K562 (cell line): ENCODE measurements around the gene LRMDA. TPM values are rescaled to one million over a fixed set of nuclear protein-coding genes. Genes with fewer than 3 reads are reported as not detected.

Experiments used
- ATAC-seq: fragments of 200-7000 bp; cut with Tn5 transposase; 3 replicates; pipeline ENCODE4 v1.9.1; 2020; ENCODE audit warnings: moderate library complexity
- BruUV-seq: library from RNA; stranded (reverse); fragments of 400-500 nt; replicated peaks from 2 replicates; lab custom pipeline; 2021; lab: Mats Ljungman, UMichigan
- CTCF ChIA-PET: fragments of 300-600 bp; formaldehyde crosslinking; extraction: SDS; loops from one replicate; lab custom pipeline; 2021; ENCODE audit warnings: low intra/inter-chr PET ratio; lab: Yijun Ruan, JAX
- POLR2A ChIA-PET: fragments of 300-600, 350-650 bp; sonication (Branson Sonifier 250); formaldehyde crosslinking; extraction: SDS; loops from one replicate; lab custom pipeline; 2021; ENCODE audit warnings: antibody characterized with exemption, inconsistent platforms; lab: Yijun Ruan, JAX
- DNase-seq, 4 experiments: peaks; one replicate each; pipeline versions ENCODE4 v3.0.0 to v3.0.0-alpha.2; 2011 to 2018; ENCODE audit warnings: low spot score in 3 of 4, mixed read lengths in 3 of 4; ENCODE audit errors: extremely low read depth in 1 of 4
- FAIRE-seq: peaks from 2 replicates; lab custom pipeline; 2011; peaks lifted over from hg19 to GRCh38; lab: Jason Lieb, UNC
- H2AFZ ChIP-seq: 2 replicates; pipeline ENCODE4 v1.6.0; 2011; ENCODE audit warnings: low read depth, low read length, control low read depth, inconsistent platforms
- H3K27ac ChIP-seq: fragments of 200-600 bp; 3 replicates; pipeline ENCODE4 v1.8.0; 2011; ENCODE audit warnings: low read depth, mild to moderate bottlenecking, control low read depth, inconsistent platforms, low read length, moderate library complexity, mixed read lengths; ENCODE audit errors: extremely low read depth
- H3K27me3 ChIP-seq, 2 experiments: fragments of 300-600 bp in 1 of 2; 2 replicates in 1 of 2; 3 replicates in 1 of 2; pipeline versions ENCODE4 v1.6.0 to v1.8.0; 2011; ENCODE audit warnings: inconsistent platforms in 2 of 2, low read length in 2 of 2, mild to moderate bottlenecking in 1 of 2, mixed read lengths in 1 of 2, moderate library complexity in 1 of 2; ENCODE audit not compliant: control insufficient read depth in 2 of 2, insufficient read depth in 2 of 2
- H3K36me3 ChIP-seq: fragments of 300-600 bp; 3 replicates; pipeline ENCODE4 v1.8.0; 2011; ENCODE audit warnings: mild to moderate bottlenecking, low read length, inconsistent platforms; ENCODE audit not compliant: control insufficient read depth, insufficient read depth
- H3K4me1 ChIP-seq, 2 experiments: fragments of 200-600 bp in 1 of 2; replicated peaks in 1 of 2; 2 replicates in 1 of 2; 3 replicates in 1 of 2; pipeline versions ENCODE4 v1.5.1 to v1.8.0; 2011; ENCODE audit warnings: inconsistent platforms in 2 of 2, low read length in 2 of 2, mild to moderate bottlenecking in 1 of 2, mixed read lengths in 1 of 2, moderate library complexity in 1 of 2; ENCODE audit not compliant: control insufficient read depth in 2 of 2, insufficient read depth in 2 of 2
- H3K4me2 ChIP-seq: 2 replicates; pipeline ENCODE4 v1.6.1; 2011; ENCODE audit warnings: low read length, control low read depth, inconsistent platforms, mixed read lengths; ENCODE audit not compliant: insufficient read depth
- H3K4me3 ChIP-seq: fragments of 200-600 bp; sonication (generic), shearing (Covaris generic); 2 replicates; pipeline ENCODE4 v1.5.1; 2016; ENCODE audit warnings: control low read depth, inconsistent platforms
- H3K79me2 ChIP-seq: fragments of 200-600 bp; 3 replicates; pipeline ENCODE4 v1.8.0; 2011; ENCODE audit warnings: low read length, inconsistent platforms; ENCODE audit not compliant: control insufficient read depth, insufficient read depth
- H3K9ac ChIP-seq, 2 experiments: 2 replicates each; pipeline versions ENCODE4 v1.6.0 to v1.6.1; 2011; ENCODE audit warnings: low read depth in 2 of 2, low read length in 2 of 2, control low read depth in 1 of 2, inconsistent platforms in 1 of 2, mild to moderate bottlenecking in 1 of 2, mixed read lengths in 1 of 2; ENCODE audit not compliant: insufficient read depth in 1 of 2
- H3K9me1 ChIP-seq: one replicate; pipeline ENCODE4 v1.6.0; 2011; ENCODE audit warnings: inconsistent platforms, mild to moderate bottlenecking, low read length, moderate library complexity; ENCODE audit not compliant: control insufficient read depth, insufficient read depth
- H3K9me3 ChIP-seq: replicated peaks from 2 replicates; pipeline ENCODE4 v1.5.1; 2011; ENCODE audit warnings: low read depth, low read length, inconsistent platforms; ENCODE audit not compliant: control insufficient read depth, insufficient read depth
- H4K20me1 ChIP-seq: replicated peaks from 2 replicates; pipeline ENCODE4 v1.6.1; 2011; ENCODE audit warnings: low read length, inconsistent platforms, mixed read lengths; ENCODE audit not compliant: control insufficient read depth, insufficient read depth
- CREM ChIP-seq: IDR thresholded peaks from 2 replicates; pipeline ENCODE4 v1.6.1; 2014; ENCODE audit warnings: antibody characterized with exemption, low read depth
- CUX1 ChIP-seq: fragments of 200-800 bp; sonication (Bioruptor generic); IDR thresholded peaks from 2 replicates; pipeline ENCODE4 v1.6.1; 2016; ENCODE audit warnings: missing genetic modification characterization, missing compliant biosample characterization
- DACH1 ChIP-seq: fragments of 450-650 bp; IDR thresholded peaks from 2 replicates; pipeline ENCODE4 v1.6.1; 2018; ENCODE audit not compliant: partially characterized antibody
- DEAF1 ChIP-seq: fragments of 450-650 bp; formaldehyde crosslinking; IDR thresholded peaks from 2 replicates; pipeline ENCODE4 v1.4.0; 2020; ENCODE audit warnings: mild to moderate bottlenecking, moderate library complexity
- DMBX1 ChIP-seq: fragments of 250-450 bp; sonication (Bioruptor Pico); IDR thresholded peaks from 2 replicates; pipeline ENCODE4 v1.8.0; 2022; ENCODE audit warnings: inconsistent platforms, mild to moderate bottlenecking, moderate library complexity, borderline replicate concordance
- ELK1 ChIP-seq: sonication (generic); formaldehyde crosslinking; IDR thresholded peaks from 2 replicates; pipeline ENCODE4 v1.8.1; 2022; ENCODE audit warnings: missing genetic modification reagents
- KLF10 ChIP-seq: fragments of 250-450 bp; sonication (Bioruptor Pico); IDR thresholded peaks from 2 replicates; pipeline ENCODE4 v1.6.1; 2021; ENCODE audit warnings: matching md5 sums
- RBM25 ChIP-seq: fragments of 200-400 bp; formaldehyde crosslinking; IDR thresholded peaks from 2 replicates; pipeline ENCODE4 v1.6.1; 2018; ENCODE audit warnings: low read length, low read depth, moderate library complexity; ENCODE audit not compliant: severe bottlenecking
- SAFB ChIP-seq: fragments of 200-400 bp; formaldehyde crosslinking; IDR thresholded peaks from 2 replicates; pipeline ENCODE4 v1.6.1; 2017; ENCODE audit warnings: low read depth, low read length, borderline replicate concordance
- XRCC3 ChIP-seq: fragments of 450-650 bp; IDR thresholded peaks from 2 replicates; pipeline ENCODE4 v1.6.1; 2017; ENCODE audit warnings: mild to moderate bottlenecking, moderate library complexity
- ZNF57 ChIP-seq: fragments of 450-650 bp; formaldehyde crosslinking; IDR thresholded peaks from 2 replicates; pipeline ENCODE4 v1.4.0; 2020; ENCODE audit warnings: mild to moderate bottlenecking, moderate library complexity
- WGBS: fragments of 100-300 bp; shearing (Covaris generic); methylation state at CpG from one replicate; pipeline ENCODE4 v1.1.6; 2016; ENCODE audit warnings: low coverage, mixed read lengths; ENCODE audit not compliant: insufficient coverage; ENCODE audit errors: missing lambda C conversion rate; 5-methylcytosine and 5-hydroxymethylcytosine counted together
- in situ Hi-C: fragments of 300-500 bp; cut with MboI; formaldehyde crosslinking; loops from 4 replicates; pipeline ENCODE4 v1.15.0; 2018; ENCODE audit warnings: inconsistent platforms, mixed read lengths
- intact Hi-C: fragments of 100-400 bp; cut with micrococcal nuclease; formaldehyde crosslinking; loops from 2 replicates; pipeline ENCODE4 v1.14.2; 2022
- polyA plus RNA-seq, 8 experiments: library from polyadenylated mRNA; depleted of rRNA in 4 of 8; stranded (reverse) in 5 of 8; unstranded in 3 of 8; fragments of >200 nt; fragmentation: Nextera tagmentation in 2 of 8; fragmentation: Illumina TruSeq in 1 of 8; extraction: Ambion mirVana in 2 of 8; extraction: Trizol in 1 of 8; gene quantifications; 2 replicates each; pipeline versions ENCODE4 v1.2.1 to v1.2.3, GENCODE V29; 2011 to 2014; ENCODE audit warnings: inconsistent platforms in 1 of 8, missing spikeins in 1 of 8
- total RNA-seq, 7 experiments: library from RNA; depleted of rRNA in 6 of 7; stranded (reverse); fragments of >200 nt in 6 of 7; fragmentation: Illumina TruSeq in 2 of 7; extraction: Trizol in 2 of 7; gene quantifications; 2 replicates each; pipeline versions ENCODE4 v1.2.1 to v1.2.3, GENCODE V29; 2011 to 2021; ENCODE audit warnings: low replicate concordance in 1 of 7
- TF ChIP-seq, protein P1 (sequence below): fragments of 450-650 bp; IDR thresholded peaks from 2 replicates; pipeline ENCODE4 v1.6.1; 2017; ENCODE audit warnings: mild to moderate bottlenecking, moderate library complexity

Gene LRMDA
- total and polyA plus RNA-seq, 9 of the 15 experiments (the other 6 are each of a cell fraction or from before 2014, with no cell fraction given): 0.25 TPM; not detected in 8

DNA sequence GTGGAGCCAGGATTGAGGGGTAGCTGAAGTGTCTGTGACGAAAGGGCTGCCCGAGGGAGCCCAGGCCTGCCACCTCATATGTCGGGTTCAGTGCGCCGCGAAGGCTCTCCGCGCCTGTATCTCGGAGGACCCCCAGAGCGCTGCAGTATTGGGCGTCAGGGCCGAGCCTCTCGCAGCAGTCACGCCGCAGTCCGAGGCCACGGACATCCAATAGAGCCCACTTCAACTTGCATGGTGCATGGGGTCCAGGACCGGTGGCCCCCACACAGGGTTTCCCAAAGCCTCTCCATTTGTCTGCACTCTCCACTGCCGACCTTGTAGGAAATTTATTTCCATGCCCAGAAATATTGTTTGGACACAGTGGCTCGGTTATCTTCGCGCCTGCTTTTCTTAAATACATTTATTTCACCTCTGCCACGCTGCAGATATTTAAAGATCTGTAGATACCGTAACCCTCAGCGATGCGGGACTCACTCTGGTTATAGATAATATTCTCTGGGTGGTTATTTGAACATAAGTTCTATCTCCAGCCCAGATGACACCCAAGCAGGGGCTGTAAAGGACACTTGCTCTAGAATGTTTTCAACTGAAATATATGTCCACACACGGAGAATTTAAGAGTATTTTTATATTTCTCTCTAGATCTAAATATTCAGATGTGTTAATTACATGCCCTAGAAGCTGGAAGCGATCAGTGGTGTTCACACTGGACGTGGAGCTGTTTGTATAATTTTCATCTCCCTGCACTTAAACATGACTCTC, 24.8 kb upstream of the LRMDA start:
- no TSS peak for BruUV-seq
- H3K4me3 ChIP-seq: no peak overlapping the region
- peaks cover 0 to 64% of the 10 kb centered on the region in 2 experiments; a peak in 3 of 5 replicates for H3K4me1 ChIP-seq
- FAIRE-seq (no peak), DNase-seq (no peak), ATAC-seq (no peak)
- no peak overlapping the region for H3K27ac ChIP-seq
- H3K79me2 ChIP-seq: no peaks in the 10 kb centered on the region
- no peak overlapping the region for H3K9ac ChIP-seq
- no peaks in the 10 kb centered on the region for H3K9me1 ChIP-seq
- intact Hi-C loops: loop anchor here (10.0 kb wide), 3 partner anchors 518 to 1578 kb away; no protein-coding TSS in a partner anchor
- WGBS: 41% methylated on average over 29 of the region's 29 CpGs
- H3K27me3 ChIP-seq: peaks cover 51 to 77% of the 10 kb centered on the region in 2 experiments
- CTCF ChIA-PET: no interaction called here
- no peaks in the 10 kb centered on the region for H3K9me3 ChIP-seq
- peaks cover 4% of the 10 kb centered on the region; the same call in 1 of the 2 replicates for H4K20me1 ChIP-seq
- POLR2A ChIA-PET: interaction anchor here (0.9 kb wide), 1 partner anchor 11 kb away, joined by 4 read pairs; no protein-coding TSS in a partner anchor
- H3K4me2 ChIP-seq: no peak overlapping the region
- no peaks in the 10 kb centered on the region for H3K36me3 ChIP-seq
- in situ Hi-C loops: no loop called here
- no peak overlapping the region for H2AFZ ChIP-seq
- TF ChIP-seq DACH1 (no peak), CUX1 (CRISPR knock-in tag) (no peak), XRCC3 (no peak), CREM (no peak), RBM25 (no peak), KLF10 (CRISPR knock-in tag) (no peak), DMBX1 (CRISPR knock-in tag) (no peak), SAFB (no peak), DEAF1 (CRISPR knock-in tag) (no peak), ELK1 (CRISPR knock-in tag) (no peak), ZNF57 (CRISPR knock-in tag) (no peak)
- TF ChIP-seq, protein P1, sequence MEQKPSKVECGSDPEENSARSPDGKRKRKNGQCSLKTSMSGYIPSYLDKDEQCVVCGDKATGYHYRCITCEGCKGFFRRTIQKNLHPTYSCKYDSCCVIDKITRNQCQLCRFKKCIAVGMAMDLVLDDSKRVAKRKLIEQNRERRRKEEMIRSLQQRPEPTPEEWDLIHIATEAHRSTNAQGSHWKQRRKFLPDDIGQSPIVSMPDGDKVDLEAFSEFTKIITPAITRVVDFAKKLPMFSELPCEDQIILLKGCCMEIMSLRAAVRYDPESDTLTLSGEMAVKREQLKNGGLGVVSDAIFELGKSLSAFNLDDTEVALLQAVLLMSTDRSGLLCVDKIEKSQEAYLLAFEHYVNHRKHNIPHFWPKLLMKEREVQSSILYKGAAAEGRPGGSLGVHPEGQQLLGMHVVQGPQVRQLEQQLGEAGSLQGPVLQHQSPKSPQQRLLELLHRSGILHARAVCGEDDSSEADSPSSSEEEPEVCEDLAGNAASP: no peak
